ENCODE results near the gene F10.

GRCh38 chr13:113116206-113116800, 6.3 kb upstream of the F10 start:
- TF ChIP-seq CTCF (IDR thresholded peaks at IDR 0.05; ENCODE audit: insufficient read depth, low read length) = no peak
- no peak for TF ChIP-seq POLR2AphosphoS5 (IDR thresholded peaks at IDR 0.05; ENCODE audit: low read depth)
- no peak for TF ChIP-seq REST (IDR thresholded peaks at IDR 0.05; ENCODE audit: insufficient replicate concordance, low read depth)
